ENCODE data around the gene NEO1.

DNA sequence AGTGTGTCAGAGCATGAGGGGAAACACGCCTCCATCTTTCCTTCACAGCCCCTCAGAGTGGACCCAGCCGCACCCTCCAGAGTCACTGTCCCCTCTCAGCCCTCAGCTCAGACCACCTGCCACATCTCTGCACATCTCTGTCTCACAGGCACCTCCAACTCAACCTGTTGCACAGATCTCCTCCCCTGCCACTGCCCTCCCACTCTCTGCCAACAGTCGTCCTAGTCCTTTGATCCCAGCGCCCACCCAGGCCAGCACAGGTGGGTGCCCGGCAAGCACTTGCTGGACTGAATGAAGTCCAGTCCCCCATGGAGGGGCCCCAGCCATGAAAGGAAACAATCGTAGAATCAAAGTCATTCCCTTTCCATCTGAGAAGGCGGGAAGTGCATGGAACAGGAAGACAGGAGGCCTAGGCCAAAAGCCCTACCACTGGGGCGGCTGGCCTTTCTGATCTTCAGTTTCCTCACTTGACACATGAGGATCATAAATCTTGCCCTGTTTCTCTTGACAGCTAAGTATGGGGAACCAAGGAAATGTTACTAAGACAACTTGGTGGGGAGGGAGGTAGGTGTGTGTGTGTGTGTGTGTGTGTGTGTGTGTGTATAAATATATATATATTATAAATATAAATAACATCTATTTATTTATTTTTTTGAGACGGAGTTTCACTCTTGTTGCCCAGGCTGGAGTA, 288.4 kb downstream of the NEO1 start:
- no peak for TF ChIP-seq EZH2 (IDR thresholded peaks at IDR 0.05; ENCODE audit: insufficient read depth, low read length)
- TF ChIP-seq, protein P1, sequence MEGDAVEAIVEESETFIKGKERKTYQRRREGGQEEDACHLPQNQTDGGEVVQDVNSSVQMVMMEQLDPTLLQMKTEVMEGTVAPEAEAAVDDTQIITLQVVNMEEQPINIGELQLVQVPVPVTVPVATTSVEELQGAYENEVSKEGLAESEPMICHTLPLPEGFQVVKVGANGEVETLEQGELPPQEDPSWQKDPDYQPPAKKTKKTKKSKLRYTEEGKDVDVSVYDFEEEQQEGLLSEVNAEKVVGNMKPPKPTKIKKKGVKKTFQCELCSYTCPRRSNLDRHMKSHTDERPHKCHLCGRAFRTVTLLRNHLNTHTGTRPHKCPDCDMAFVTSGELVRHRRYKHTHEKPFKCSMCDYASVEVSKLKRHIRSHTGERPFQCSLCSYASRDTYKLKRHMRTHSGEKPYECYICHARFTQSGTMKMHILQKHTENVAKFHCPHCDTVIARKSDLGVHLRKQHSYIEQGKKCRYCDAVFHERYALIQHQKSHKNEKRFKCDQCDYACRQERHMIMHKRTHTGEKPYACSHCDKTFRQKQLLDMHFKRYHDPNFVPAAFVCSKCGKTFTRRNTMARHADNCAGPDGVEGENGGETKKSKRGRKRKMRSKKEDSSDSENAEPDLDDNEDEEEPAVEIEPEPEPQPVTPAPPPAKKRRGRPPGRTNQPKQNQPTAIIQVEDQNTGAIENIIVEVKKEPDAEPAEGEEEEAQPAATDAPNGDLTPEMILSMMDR (IDR thresholded peaks at IDR 0.05; ENCODE audit: insufficient read depth, low read depth, low read length) = no peak
